Activated CD4-positive, CD25-positive, alpha-beta regulatory T cell treated with anti-CD3 and anti-CD28 coated beads, Interleukin-2, amount 50 U/mL, for 16 hours (primary cell): ENCODE data around the gene CTSH.
"Not testable (repeated sequence)": the region's sequence is repeated elsewhere in the genome, so short reads cannot be mapped to it uniquely, and the experiment has no call there.

Experiments
- DNase-seq: peaks from one replicate; pipeline ENCODE4 v3.0.0-alpha.2; 2020; ENCODE audit warnings: low read depth, low spot score

Gene CTSH

DNA sequence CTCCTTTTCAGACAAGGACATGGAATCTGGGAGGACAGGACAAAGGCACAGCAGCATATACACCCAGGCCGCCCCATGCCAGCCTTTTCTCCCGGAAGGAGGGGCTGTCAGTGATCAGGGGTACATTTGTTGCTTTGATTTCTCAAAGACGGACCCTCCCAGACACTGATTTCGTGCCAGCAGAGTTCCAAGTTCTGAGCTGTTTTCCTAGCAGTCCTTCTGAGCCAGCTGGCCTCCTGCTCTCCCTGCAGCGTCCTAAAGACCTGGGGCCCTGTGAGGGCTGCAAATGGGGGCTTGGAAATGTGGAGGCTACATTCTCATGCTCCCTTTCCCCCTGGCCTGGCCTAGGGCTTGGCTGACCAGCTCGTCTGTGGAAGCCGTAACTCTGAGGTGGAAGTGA is 22.3 kb downstream of the CTSH start:
- DNase-seq: no peak

- no peak for DNase-seq
Observed at GRCh38 chr15:78921940-78922339, 22.9 kb downstream of the CTSH start.

GRCh38 chr15:78921517-78921916 is 23.3 kb downstream of the CTSH start:
- DNase-seq: no peak

DNA sequence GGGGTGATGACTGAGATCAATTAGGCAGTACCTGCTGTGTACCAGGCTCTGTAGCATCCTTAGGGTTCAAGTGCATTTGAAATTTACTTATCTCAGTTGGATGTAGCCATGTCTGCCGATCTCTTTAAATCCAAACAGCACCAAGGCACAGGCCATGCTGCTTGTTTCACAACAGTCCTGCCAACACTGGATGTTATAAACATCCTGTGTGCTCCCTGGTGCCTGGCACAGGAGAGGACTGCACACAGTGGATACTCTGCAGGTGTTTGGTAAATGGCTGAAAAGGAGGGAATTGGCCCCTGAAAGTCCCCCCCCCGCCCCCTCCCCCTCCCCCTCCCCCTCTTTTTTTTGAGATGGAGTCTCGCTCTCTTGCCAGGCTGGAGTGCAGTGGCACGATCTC is 27.0 kb downstream of the CTSH start:
- DNase-seq: no peak

GRCh38 chr15:78916088-78916487 is 28.8 kb downstream of the CTSH start:
- no peak for DNase-seq

DNA sequence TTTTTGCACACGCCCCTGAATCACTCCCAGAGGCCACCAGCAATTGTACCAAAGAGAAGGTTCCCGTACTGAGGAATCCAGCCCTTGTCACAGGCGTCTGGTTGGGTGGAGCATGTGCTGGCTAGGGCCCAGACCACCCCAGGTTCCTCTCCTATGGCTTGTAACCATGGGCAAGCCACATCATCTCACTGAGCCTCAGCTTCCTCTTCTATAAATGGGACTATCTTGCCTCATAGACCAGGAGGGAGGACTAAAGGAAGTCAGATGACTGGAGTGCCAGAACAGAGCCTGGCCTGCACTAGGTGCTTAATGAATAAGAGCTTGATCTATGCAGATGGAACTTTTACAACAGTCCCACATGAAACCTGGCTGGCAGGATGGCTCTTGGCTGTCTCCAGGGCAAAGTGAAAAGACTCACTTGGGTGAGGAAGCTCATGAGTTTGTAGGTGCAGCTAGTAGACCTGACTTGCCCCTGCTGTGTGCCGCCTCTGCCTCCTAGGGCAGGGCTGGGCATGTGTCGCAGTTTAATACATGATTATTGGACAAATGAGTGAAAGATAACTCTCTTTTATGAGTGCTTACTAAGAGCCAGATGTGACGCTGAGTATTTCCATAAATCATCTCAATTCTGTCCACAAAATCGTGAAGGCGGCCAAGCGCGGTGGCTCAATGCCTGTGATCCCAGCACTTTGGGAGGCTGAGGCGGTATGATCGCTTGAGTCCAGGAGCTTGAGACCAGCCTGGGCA is 29.3 kb downstream of the CTSH start:
- no peak for DNase-seq

GRCh38 chr15:78914027-78914764 is 30.6 kb downstream of the CTSH start:
- no peak for DNase-seq

- DNase-seq: no peak
Observed at GRCh38 chr15:78913012-78913411, 31.8 kb downstream of the CTSH start.

DNA sequence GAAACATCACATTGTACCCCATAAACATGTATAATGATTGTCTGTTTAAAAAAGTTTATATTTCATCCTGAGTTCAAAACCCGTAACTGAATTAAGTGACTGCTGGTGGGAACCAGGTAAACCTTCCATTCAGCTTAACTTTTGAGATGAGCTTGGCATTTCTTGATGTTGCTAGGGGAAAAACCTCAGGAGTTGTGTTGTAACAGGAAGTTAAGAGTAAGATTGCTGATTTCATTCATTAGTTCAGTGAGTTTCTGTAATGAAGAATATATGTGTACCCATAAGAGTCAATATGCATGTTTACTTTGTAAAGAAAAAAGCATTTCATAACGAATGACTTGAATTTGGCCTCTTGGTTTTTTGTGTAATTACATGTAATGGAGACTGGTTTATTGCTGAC is 32.5 kb downstream of the CTSH start:
- DNase-seq: no peak

DNA sequence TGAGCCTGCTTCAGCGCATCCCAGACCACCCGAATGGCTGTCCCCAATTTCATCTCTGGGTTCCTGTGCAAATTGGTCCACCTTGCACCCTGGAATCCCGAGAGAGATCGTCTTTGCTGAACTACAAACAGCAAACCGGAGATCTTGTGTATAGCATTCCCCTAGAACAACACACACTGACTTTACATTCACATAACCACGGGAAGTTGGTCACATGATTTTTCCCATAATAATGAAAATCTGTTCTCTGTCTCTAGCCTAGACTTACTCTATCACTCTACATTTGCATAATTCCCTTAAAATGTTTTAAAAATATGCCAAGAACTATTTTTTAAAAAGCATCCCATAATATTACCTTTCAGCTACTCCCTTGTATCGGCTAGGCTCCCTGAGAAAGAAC is 34.6 kb downstream of the CTSH start:
- no peak for DNase-seq

DNA sequence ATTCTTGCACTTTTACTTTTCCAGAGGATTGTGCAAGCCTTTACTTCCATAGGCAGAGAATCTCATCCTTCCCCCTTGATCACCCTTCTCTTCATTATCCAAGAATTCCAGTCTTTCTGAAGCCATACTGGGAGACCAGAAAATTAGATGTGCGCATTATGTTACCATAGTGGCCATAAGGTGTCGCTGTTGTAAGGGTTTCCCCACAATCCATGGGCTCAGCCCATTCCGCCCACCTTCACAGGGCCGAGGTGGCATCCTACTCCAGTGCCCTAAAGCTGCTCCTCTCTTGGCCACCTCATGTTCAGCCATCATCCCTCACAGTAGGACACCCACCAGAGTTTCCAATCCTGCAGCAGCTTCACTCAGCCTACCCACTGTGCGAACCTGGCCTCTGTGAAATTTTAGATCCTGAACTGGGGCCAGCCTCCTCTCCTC is 35.0 kb downstream of the CTSH start:
- DNase-seq: no peak

GRCh38 chr15:78909160-78909695 is 35.6 kb downstream of the CTSH start:
- no peak for DNase-seq

GRCh38 chr15:78907577-78907976 is 37.3 kb downstream of the CTSH start:
- no peak for DNase-seq

DNA sequence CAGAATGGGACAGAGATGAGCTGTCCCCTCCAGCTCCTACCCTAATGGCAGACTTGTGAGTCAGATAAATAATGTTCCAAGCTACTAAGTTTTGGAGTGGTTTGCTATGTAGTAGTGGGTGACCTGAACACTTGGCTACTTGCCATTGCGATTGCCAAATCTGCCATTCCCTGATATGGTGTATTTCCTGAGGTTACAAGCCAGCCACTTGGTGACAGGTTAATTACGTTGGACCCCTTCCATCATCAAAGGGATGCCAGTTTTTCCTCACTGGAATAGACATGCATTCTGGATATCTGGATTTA is 38.6 kb downstream of the CTSH start:
- no peak for DNase-seq

GRCh38 chr15:78904599-78905358 is 40.1 kb downstream of the CTSH start:
- DNase-seq: no peak

- not testable (repeated sequence) for DNase-seq
Observed at GRCh38 chr15:78902281-78903032, 42.4 kb downstream of the CTSH start.

- DNase-seq: not testable (repeated sequence)
Observed at GRCh38 chr15:78900819-78901533, 43.9 kb downstream of the CTSH start.

GRCh38 chr15:78898540-78898939 is 46.3 kb downstream of the CTSH start:
- DNase-seq: no peak

- DNase-seq: no peak
Observed at GRCh38 chr15:78895471-78895870, 49.4 kb downstream of the CTSH start.

- DNase-seq: no peak
Observed at GRCh38 chr15:78893538-78893937, 51.3 kb downstream of the CTSH start.

DNA sequence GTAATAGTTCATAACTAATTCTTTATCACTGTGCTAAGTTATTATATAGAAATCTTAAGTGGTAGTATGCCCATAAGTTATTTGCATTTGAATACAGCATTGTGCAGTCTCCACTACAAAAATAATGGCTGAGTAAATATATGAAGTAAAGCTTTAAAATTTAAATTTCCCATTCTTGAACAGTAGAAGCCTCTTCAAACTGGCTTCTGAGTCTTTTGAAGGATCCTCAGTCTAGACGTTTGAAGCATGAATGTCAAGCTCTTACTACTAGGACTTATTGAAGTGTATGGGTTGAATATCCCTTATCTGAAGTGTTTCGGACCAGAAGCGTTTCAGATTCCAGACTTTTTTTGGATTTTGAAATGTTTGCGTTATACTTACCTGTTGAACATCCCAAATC is 55.8 kb downstream of the CTSH start:
- DNase-seq: no peak
